Endothelial cell (in vitro differentiated cells): ENCODE measurements around the gene PTAR1. TPM values are rescaled to one million over a fixed set of nuclear protein-coding genes. Genes with fewer than 3 reads are reported as not detected.

Experiments used
- DNase-seq: peaks from one replicate; pipeline ENCODE4 v3.0.0; 2021; ENCODE audit warnings: low spot score
- H3K27ac Mint-ChIP-seq: one replicate; pipeline ENCODE4 v1.8.0; 2021; ENCODE audit warnings: mixed read lengths, inconsistent platforms; ENCODE audit not compliant: unreplicated experiment
- H3K27me3 Mint-ChIP-seq: one replicate; pipeline ENCODE4 v1.8.0; 2021; ENCODE audit warnings: mild to moderate bottlenecking, moderate library complexity, mixed read lengths, inconsistent platforms; ENCODE audit not compliant: unreplicated experiment
- H3K36me3 Mint-ChIP-seq: one replicate; pipeline ENCODE4 v1.8.0; 2021; ENCODE audit warnings: mild to moderate bottlenecking, low read depth, mixed read lengths, inconsistent platforms; ENCODE audit not compliant: unreplicated experiment
- H3K4me1 Mint-ChIP-seq: one replicate; pipeline ENCODE4 v1.8.0; 2021; ENCODE audit warnings: mild to moderate bottlenecking, mixed read lengths, inconsistent platforms; ENCODE audit not compliant: unreplicated experiment
- H3K4me3 Mint-ChIP-seq: one replicate; pipeline ENCODE4 v1.8.0; 2021; ENCODE audit warnings: mild to moderate bottlenecking, mixed read lengths, inconsistent platforms; ENCODE audit not compliant: unreplicated experiment
- H3K9me3 Mint-ChIP-seq: one replicate; pipeline ENCODE4 v1.8.0; 2021; ENCODE audit warnings: mixed read lengths, inconsistent platforms; ENCODE audit not compliant: unreplicated experiment
- CTCF ChIP-seq: fragments of 200-600 bp; sonication (generic); IDR thresholded peaks from one replicate; pipeline ENCODE4 v1.5.0; 2021; ENCODE audit warnings: antibody characterized with exemption; ENCODE audit not compliant: unreplicated experiment
- total RNA-seq: library from RNA; stranded (reverse); fragmentation: NEBNext Ultra II Directional; extraction: Animal tissue kit (Norgen Biotek cat#: 25700); gene quantifications from one replicate; pipeline ENCODE4 v1.2.1, GENCODE V29; 2021; ENCODE audit not compliant: unreplicated experiment

Gene PTAR1
- total RNA-seq, 1 donor from 2014 or later = 32.5 TPM

GRCh38 chr9:69660304-69660703 is 99.5 kb downstream of the PTAR1 start:
- Mint-ChIP-seq H3K36me3 (no peaks in the 10 kb centered on the region), H3K27me3 (no peaks in the 10 kb centered on the region), H3K9me3 (no peaks in the 10 kb centered on the region), H3K4me3 (no peak overlapping the region), H3K4me1 (peaks cover 14% of the 10 kb centered on the region), H3K27ac (no peak overlapping the region)
- TF ChIP-seq CTCF = no peak
- no peak for DNase-seq

Other genes with a start within 250 kb of the PTAR1 start
- 8.4 TPM for gene APBA1, start 87.6 kb downstream of the PTAR1 start, total RNA-seq
- gene CFAP95, start 60.8 kb upstream of the PTAR1 start, total RNA-seq = 1.1 TPM